Measurements from ENCODE around the gene THADA. TPM values are rescaled to one million over a fixed set of nuclear protein-coding genes. Genes with fewer than 3 reads are reported as not detected.

THADA gene
- polyA plus RNA-seq, 1 experiment: 21.6 TPM

GRCh38 chr2:43480874-43481273 lies 115.0 kb downstream of the THADA start:
- POLR2A ChIA-PET: no interaction called here
- no peak for DNase-seq (ENCODE audit: low read depth)
- Histone ChIP-seq H3K27me3 (ENCODE audit: control insufficient read depth, insufficient read depth, low read length) (no peaks in the 10 kb centered on the region), H3K4me3 (ENCODE audit: low read depth, low read length) (no peak overlapping the region), H3K36me3 (ENCODE audit: control insufficient read depth, insufficient read depth, low read length) (no peaks in the 10 kb centered on the region; the same call in 1 of the 2 replicates)
- CTCF ChIA-PET: interaction anchor here (1.2 to 3.5 kb wide), 4 partner anchors 11 to 653 kb away, joined by 3 to 11 read pairs (median 6); no protein-coding TSS in a partner anchor
- TF ChIP-seq CTCF (IDR thresholded peaks at IDR 0.05; ENCODE audit: insufficient read depth, low read depth, low read length): no peak

DNA sequence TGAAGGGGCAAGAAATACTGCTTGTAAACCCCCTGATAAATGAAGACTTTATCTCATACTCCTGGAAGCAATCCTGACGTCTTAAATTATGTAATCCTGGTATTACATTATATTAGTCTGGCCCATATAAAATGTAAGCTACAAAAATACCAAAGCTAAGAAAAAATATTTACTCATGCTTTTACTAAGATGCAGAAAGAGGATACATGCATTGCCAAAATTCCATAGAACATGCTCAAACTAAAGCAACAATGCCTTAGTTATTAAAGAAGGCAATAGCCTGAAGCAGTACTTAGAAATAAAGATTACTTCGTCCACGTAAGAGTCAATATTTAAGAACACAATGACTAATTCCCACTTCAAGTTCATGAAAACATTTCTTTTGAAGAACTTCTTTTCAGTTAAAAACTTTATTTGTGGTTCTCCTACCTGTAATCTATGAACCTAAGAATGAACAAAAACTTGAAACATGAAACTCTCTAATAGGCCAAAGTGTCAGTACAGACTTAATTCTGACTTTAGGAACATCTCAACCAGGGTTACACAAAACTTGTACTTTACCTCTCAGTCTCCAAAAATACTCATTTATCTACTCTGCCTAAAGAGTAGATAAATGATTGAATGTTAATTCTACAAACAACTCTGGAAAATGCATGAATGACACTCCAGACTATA lies 117.3 kb downstream of the THADA start:
- H3K36me3 ChIP-seq (ENCODE audit: control insufficient read depth, insufficient read depth, low read length): no peaks in the 10 kb centered on the region; the same call in 1 of the 2 replicates
- no peak overlapping the region for H3K4me3 ChIP-seq (ENCODE audit: low read depth, low read length)
- DNase-seq (ENCODE audit: low read depth): no peak
- CTCF ChIA-PET: interaction anchor here (0.7 to 1.7 kb wide), 5 partner anchors 11 to 651 kb away, joined by 3 to 4 read pairs (median 3); partner anchors contain the start of gene ZFP36L2
- no peak for TF ChIP-seq CTCF (IDR thresholded peaks at IDR 0.05; ENCODE audit: insufficient read depth, low read depth, low read length)
- H3K27me3 ChIP-seq (ENCODE audit: control insufficient read depth, insufficient read depth, low read length): no peaks in the 10 kb centered on the region
- POLR2A ChIA-PET: no interaction called here

DNA sequence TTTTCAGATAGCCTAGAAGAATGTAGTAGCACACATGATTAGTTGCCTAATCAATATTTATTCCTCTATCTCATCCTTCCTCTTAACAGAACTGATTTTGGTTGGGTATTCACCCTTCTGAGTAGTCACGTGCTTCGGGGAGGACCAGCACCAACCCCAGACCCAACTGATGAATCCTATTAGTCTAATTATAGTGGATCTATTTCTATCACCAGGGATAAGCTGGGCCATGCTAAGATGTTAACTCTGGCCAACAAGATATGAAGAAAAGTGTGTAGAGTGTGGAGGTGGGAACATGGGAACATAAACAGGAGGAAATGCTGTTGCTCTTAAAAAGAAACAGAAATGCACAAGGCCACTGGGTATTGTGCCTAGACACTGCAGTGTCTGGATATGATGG lies 119.9 kb downstream of the THADA start:
- POLR2A ChIA-PET: no interaction called here
- DNase-seq (ENCODE audit: low read depth): no peak
- no peak overlapping the region for H3K4me3 ChIP-seq (ENCODE audit: low read depth, low read length)
- no peaks in the 10 kb centered on the region for H3K27me3 ChIP-seq (ENCODE audit: control insufficient read depth, insufficient read depth, low read length)
- CTCF ChIA-PET: interaction anchor here (0.9 to 1.6 kb wide), 2 partner anchors 247 to 249 kb away, joined by 3 to 4 read pairs; no protein-coding TSS in a partner anchor
- H3K36me3 ChIP-seq (ENCODE audit: control insufficient read depth, insufficient read depth, low read length): no peaks in the 10 kb centered on the region; the same call in 1 of the 2 replicates
- TF ChIP-seq CTCF (IDR thresholded peaks at IDR 0.05; ENCODE audit: insufficient read depth, low read depth, low read length): no peak

- Histone ChIP-seq H3K4me3 (ENCODE audit: low read depth, low read length) (no peak overlapping the region), H3K36me3 (ENCODE audit: control insufficient read depth, insufficient read depth, low read length) (no peaks in the 10 kb centered on the region; the same call in 1 of the 2 replicates), H3K27me3 (ENCODE audit: control insufficient read depth, insufficient read depth, low read length) (no peaks in the 10 kb centered on the region)
- no peak for DNase-seq (ENCODE audit: low read depth)
- CTCF ChIA-PET: interaction anchor here (1.6 kb wide), 1 partner anchor 248 kb away, joined by 4 read pairs; no protein-coding TSS in a partner anchor
- no peak for TF ChIP-seq CTCF (IDR thresholded peaks at IDR 0.05; ENCODE audit: insufficient read depth, low read depth, low read length)
- POLR2A ChIA-PET: no interaction called here
Observed at GRCh38 chr2:43475137-43475846, 120.5 kb downstream of the THADA start.

DNA sequence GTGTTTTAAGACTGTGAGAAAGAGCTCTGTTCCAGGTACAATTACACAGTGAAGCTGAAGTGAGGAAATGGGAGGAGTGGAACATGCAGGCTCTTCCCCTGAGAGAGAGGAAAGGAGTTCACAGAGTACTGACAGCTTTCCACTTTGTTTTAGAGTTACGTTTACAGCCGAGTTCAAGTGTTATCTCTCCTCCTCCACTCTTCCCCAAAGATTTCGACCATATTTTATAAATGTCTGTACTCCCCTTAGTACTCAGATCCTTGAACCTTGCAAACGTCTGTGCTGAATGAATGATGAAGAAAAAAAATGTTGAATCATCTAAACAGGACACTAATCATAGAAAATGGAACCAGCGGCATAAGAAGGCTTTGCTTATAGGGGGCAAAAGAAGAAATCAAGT lies 121.6 kb downstream of the THADA start:
- Histone ChIP-seq H3K27me3 (ENCODE audit: control insufficient read depth, insufficient read depth, low read length) (no peaks in the 10 kb centered on the region), H3K36me3 (ENCODE audit: control insufficient read depth, insufficient read depth, low read length) (no peaks in the 10 kb centered on the region; the same call in 1 of the 2 replicates), H3K4me3 (ENCODE audit: low read depth, low read length) (no peak overlapping the region)
- TF ChIP-seq CTCF (IDR thresholded peaks at IDR 0.05; ENCODE audit: insufficient read depth, low read depth, low read length): no peak
- no peak for DNase-seq (ENCODE audit: low read depth)
- ChIA-PET CTCF (no interaction called here), POLR2A (no interaction called here)

Measured in BJ (cell line).